Mesodermal cell (in vitro differentiated cells): Measurements from ENCODE around the gene ATP2B1.

Experiments
- H3K27ac ChIP-seq: 2 replicates; pipeline ENCODE4 v1.7.0; 2013; ENCODE audit warnings: mild to moderate bottlenecking, low read depth, low read length, moderate library complexity; ENCODE audit not compliant: severe bottlenecking
- H3K36me3 ChIP-seq: 2 replicates; pipeline ENCODE4 v1.7.1; 2013; ENCODE audit warnings: mild to moderate bottlenecking, low read length, moderate library complexity; ENCODE audit not compliant: control insufficient read depth, insufficient read depth
- H3K4me1 ChIP-seq: one replicate; pipeline ENCODE4 v1.7.1; 2013; ENCODE audit warnings: mild to moderate bottlenecking, low read length; ENCODE audit not compliant: insufficient read depth, control insufficient read depth, poor library complexity, severe bottlenecking
- H3K4me3 ChIP-seq: 2 replicates; pipeline ENCODE4 v1.7.0; 2013; ENCODE audit warnings: low read length, control low read depth, mild to moderate bottlenecking; ENCODE audit not compliant: insufficient read depth, poor library complexity, severe bottlenecking; ENCODE audit errors: extremely low read depth
- H3K9me3 ChIP-seq: 2 replicates; pipeline ENCODE4 v1.7.1; 2013; ENCODE audit warnings: mild to moderate bottlenecking, low read length, moderate library complexity; ENCODE audit not compliant: control insufficient read depth
- whole genome bisulfite sequencing, 2 experiments: methylation state at CpG; one replicate each; pipeline ENCODE4 v1.1.5; 2013; ENCODE audit warnings: missing lambda C conversion rate in 2 of 2; ENCODE audit not compliant: insufficient coverage in 2 of 2; 5-methylcytosine and 5-hydroxymethylcytosine counted together

ATP2B1 gene

DNA sequence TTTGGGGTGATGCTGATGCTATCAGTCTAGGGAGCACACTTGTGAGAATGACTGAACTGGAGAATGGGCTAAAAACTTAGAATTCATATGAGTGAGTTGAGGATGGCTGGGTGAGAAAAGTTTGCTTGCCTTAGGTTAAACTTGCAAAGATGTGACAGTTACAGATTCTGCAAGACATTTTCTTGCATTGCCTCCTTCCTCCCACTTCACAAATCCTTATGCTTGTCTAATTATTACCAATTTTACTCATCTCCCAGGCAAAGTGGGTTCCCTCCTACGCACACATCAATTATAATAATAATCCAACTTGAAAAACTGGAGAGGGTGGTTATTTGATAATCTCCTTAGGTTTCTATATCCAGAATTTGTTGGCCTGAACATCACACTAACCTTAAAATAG is 50.9 kb downstream of the ATP2B1 start:
- Histone ChIP-seq H3K9me3 (no peaks in the 10 kb centered on the region), H3K4me3 (no peak overlapping the region), H3K27ac (no peak overlapping the region), H3K36me3 (peaks cover 11% of the 10 kb centered on the region), H3K4me1 (peaks cover 5% of the 10 kb centered on the region)
- WGBS, 2 experiments, result no CpG with 5 or more reads among the region's 1 CpG

DNA sequence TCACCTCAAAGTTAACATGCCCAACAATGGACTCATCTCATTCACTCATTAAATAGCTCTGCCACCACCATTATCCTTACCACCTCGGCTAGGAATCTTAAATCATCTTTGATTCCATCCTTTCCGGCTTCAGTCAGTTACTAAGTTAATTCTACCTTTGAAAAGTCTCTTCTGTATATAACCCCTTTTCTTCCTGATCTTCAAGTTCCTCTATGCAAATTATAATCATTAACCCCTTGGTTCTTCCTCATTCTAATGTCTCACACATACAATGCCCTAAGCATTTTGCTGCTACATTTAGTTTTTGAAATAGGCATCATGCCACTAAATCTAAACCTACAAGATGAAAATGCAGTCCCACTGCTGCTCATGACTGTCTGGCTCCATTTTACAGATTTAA is 51.6 kb downstream of the ATP2B1 start:
- peaks cover 16% of the 10 kb centered on the region for H3K36me3 ChIP-seq
- no peak overlapping the region for H3K4me3 ChIP-seq
- 93 to 96% methylated on average over 2 of the region's 2 CpGs for WGBS, 2 experiments
- H3K4me1 ChIP-seq, result peaks cover 3% of the 10 kb centered on the region
- H3K9me3 ChIP-seq, result no peaks in the 10 kb centered on the region
- no peak overlapping the region for H3K27ac ChIP-seq

DNA sequence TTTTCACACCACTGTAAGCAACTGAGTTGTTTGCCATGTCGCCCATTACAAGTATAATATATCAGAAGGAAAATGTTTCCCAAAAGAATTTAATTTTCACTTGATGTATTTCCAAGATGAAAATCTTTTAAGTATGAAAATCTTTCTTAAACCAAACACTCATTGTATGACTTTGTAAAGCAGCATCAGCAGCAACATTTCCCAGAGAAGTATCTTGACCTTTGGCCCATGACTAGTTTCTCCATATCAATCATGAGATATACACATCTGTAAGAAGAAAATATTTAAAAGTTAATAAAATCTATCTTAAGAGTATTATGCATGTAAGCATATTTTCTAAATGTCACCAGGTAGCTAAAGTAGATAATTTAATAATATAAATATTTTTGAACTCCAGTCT is 52.8 kb downstream of the ATP2B1 start:
- H3K27ac ChIP-seq, result no peak overlapping the region
- no CpG with 5 or more reads among the region's 1 CpG for WGBS, 2 experiments
- peaks cover 28% of the 10 kb centered on the region for H3K36me3 ChIP-seq
- no peaks in the 10 kb centered on the region for H3K4me1 ChIP-seq
- H3K4me3 ChIP-seq, result no peak overlapping the region
- no peaks in the 10 kb centered on the region for H3K9me3 ChIP-seq

DNA sequence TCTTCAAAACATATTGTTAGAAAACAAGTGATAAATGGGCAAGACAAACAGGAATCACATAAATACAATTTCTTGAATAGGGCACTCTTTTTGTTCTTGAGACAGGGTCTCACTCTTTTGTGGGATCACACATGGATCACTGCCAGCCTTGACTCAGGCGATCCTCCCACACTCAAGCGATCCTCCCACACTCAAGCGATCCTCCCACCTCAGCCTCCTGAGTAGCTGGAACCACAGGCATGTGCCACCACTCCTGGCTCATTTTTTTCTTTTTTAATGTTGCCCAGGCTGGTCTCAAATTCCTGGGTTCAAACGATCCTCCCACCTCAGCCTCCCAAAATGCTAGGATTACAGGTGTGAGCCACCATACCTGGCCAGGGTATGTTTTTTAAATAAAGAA is 57.4 kb downstream of the ATP2B1 start:
- 92 to 97% methylated on average over 3 to 4 of the region's 4 CpGs for WGBS, 2 experiments
- H3K4me1 ChIP-seq, result peaks cover 11% of the 10 kb centered on the region
- peaks cover 10% of the 10 kb centered on the region for H3K9me3 ChIP-seq
- H3K36me3 ChIP-seq, result peaks cover 59% of the 10 kb centered on the region
- no peak overlapping the region for H3K4me3 ChIP-seq
- H3K27ac ChIP-seq, result no peak overlapping the region

DNA sequence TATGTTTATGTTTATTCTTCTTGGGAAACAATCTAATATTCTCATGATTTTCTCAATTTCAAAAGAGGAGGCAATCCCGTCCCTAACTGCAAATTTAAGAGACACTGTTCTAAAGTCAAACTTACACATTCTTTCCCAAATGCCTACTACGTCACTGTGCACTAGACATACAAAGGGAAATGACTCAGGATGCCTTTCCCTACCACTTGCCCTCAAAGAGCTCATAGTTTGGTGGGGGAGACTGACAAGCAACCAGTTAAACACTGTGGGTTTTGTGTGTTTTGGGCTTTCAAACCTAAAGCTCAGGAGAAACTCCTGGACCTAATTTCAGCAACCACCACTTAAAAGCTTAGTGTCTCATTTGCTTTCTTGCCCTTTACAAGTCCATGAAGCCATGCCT is 58.4 kb downstream of the ATP2B1 start:
- whole genome bisulfite sequencing, 2 experiments, result 80% methylated on average over 1 of the region's 2 CpGs; no CpG with 5 or more reads in 1 of the 2 experiments
- no peak overlapping the region for H3K27ac ChIP-seq
- H3K36me3 ChIP-seq, result peaks cover 57% of the 10 kb centered on the region
- H3K4me3 ChIP-seq, result no peak overlapping the region
- peaks cover 14% of the 10 kb centered on the region for H3K4me1 ChIP-seq
- H3K9me3 ChIP-seq, result peaks cover 10% of the 10 kb centered on the region

DNA sequence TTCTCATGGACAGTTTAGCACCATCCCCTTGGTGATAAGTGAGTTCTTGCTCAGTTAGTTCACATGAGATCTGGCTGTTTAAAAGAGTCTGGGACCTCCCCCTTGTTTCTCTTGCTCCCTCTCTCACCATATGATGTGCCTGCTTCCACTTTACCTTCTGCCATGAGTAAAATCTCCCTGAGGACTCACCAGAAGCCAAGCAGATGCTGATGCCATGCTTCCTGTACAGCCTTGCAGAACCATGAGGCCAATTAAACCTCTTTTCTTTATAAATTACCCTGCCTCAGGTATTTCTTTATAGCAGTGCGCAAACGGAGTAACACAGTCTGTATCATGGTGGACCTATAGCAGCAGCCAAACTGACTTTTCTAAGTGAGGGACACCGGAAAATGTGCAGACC is 58.8 kb downstream of the ATP2B1 start:
- Histone ChIP-seq H3K27ac (no peak overlapping the region), H3K36me3 (peaks cover 57% of the 10 kb centered on the region), H3K9me3 (peaks cover 10% of the 10 kb centered on the region), H3K4me1 (peaks cover 14% of the 10 kb centered on the region), H3K4me3 (no peak overlapping the region)
- 85% methylated on average over 2 of the region's 3 CpGs; no CpG with 5 or more reads in 1 of the 2 experiments for WGBS, 2 experiments

DNA sequence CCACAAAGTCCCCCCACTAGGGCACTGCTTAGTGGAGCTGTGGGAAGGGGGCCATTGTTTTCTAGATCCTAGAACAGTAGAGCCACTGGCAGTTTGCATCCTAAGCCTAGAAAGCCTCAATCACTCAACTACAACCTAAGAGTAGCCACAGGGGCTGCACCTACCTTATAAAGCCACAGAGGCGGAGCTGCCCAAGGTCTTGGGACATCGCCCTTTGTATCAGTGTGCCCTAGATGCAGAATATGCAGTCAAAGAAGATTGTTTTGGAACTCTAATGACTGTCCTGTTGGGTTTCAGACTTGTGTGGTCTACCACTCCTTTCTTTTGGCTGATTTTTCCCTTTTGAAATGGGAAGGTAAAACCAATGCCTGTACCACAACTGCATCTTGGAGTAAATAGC is 59.5 kb downstream of the ATP2B1 start:
- 80% methylated on average over 2 of the region's 2 CpGs; no CpG with 5 or more reads in 1 of the 2 experiments for WGBS, 2 experiments
- Histone ChIP-seq H3K4me3 (no peak overlapping the region), H3K36me3 (peaks cover 54% of the 10 kb centered on the region), H3K4me1 (peaks cover 14% of the 10 kb centered on the region), H3K27ac (peak overlapping the region; percentile 19), H3K9me3 (peaks cover 10% of the 10 kb centered on the region)

DNA sequence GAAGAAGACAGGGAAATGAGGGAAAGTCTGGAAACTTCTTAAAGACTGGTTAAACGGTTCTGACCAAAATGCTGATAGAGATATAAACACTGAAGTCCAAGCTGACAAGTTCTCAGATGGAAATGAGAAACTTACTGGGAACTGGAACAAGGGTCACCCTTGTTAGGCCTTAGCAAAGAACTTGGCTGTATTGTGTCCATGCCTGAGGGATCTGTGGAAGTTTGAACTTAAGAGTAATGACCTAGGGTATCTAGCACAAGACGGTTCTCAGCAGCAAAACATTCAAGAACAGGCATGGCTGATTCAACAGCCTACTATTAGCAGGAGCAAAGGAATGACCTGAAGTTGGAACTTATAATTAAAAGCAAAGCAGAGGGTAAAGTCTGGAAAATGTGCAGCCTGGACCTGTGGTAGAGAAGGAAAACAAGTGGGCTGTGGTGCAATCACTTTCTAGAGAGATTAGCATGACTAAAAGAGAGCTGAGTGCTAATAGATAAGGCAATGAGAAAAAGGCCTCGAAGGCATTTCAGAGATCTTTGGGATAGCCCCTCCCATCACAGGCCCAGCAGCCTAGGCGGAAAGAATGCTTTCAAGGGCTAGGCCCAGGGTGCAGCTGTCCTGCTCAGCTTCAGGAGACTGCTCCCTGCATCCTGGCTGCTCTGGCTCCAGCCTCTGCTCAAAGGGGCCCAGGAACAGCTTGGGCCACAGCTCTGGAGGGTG is 60.3 kb downstream of the ATP2B1 start:
- Histone ChIP-seq H3K9me3 (peaks cover 10% of the 10 kb centered on the region), H3K36me3 (peaks cover 51% of the 10 kb centered on the region), H3K27ac (peak overlapping the region; percentile 51), H3K4me1 (peaks cover 14% of the 10 kb centered on the region), H3K4me3 (no peak overlapping the region)
- WGBS, 2 experiments, result 59 to 74% methylated on average over 4 of the region's 4 CpGs

DNA sequence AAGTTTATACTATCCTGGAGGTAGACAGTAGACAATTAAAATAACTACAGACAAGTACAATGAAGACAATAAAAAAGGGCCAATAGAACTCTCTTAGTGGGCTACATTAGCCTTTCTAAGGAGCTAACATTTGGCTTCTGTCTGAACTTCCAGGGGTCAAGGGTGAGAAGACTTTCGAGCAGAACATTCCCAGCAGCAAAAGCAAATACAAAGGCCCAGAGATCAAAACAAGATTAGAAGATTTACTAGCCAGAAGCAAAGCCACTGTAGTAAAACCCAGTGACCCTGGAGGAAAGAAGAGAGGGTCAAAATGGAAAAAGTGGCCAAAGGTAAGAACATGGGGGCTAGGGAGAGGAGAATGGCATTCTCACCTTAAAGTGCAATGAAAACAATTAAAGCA is 63.2 kb downstream of the ATP2B1 start:
- H3K4me1 ChIP-seq, result peaks cover 14% of the 10 kb centered on the region
- peaks cover 39% of the 10 kb centered on the region for H3K36me3 ChIP-seq
- H3K9me3 ChIP-seq, result peaks cover 10% of the 10 kb centered on the region
- no peak overlapping the region for H3K27ac ChIP-seq
- no CpG with 5 or more reads among the region's 1 CpG for WGBS, 2 experiments
- no peak overlapping the region for H3K4me3 ChIP-seq

DNA sequence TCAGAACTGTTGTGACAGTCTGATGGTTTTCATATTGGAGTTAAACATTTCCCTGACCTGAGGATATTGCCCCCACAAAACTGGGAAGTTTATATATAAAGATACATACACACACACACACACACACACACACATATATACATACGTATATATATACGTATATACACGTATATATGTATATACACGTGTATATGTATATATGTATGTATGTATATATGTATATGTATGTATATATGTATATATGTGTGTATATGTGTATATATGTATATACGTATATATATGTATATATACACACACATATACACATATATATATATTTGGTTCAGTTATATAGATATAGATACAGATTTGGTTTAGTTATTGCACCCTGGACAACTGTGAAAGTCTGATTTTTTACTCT is 65.7 kb downstream of the ATP2B1 start:
- Histone ChIP-seq H3K4me3 (no peak overlapping the region), H3K36me3 (peaks cover 31% of the 10 kb centered on the region), H3K9me3 (no peaks in the 10 kb centered on the region), H3K27ac (no peak overlapping the region), H3K4me1 (peaks cover 7% of the 10 kb centered on the region)
- no CpG with 5 or more reads among the region's 5 CpGs for WGBS, 2 experiments

DNA sequence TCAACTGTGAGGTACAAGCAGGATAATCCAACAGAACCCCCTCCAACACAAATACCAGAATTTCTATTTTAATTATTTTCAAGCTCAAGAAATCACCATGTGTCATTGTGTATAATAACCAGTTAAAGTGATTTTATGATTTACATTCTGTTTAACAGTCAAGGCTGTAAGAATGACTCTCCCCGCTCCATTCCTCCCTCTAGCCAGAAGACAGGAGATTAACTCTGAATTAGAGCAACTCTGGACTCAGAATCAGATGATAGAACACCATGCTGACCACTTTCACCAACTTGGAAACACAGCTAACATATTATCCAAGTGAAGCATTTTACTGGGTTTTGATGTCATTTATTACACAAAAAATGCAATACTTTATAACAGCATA is 71.9 kb downstream of the ATP2B1 start:
- Histone ChIP-seq H3K27ac (no peak overlapping the region), H3K4me3 (no peak overlapping the region), H3K36me3 (peaks cover 36% of the 10 kb centered on the region), H3K9me3 (no peaks in the 10 kb centered on the region), H3K4me1 (peaks cover 10% of the 10 kb centered on the region)
- WGBS, 2 experiments, result no CpG with 5 or more reads among the region's 1 CpG
